SU-DHL-6 (cell line): ENCODE data around the gene METTL24.

Source experiments
- H2AFZ ChIP-seq: fragments of 200-600 bp; sonication (generic); 2 replicates; pipeline ENCODE4 v1.6.1; 2014; ENCODE audit warnings: low read depth, mild to moderate bottlenecking, moderate library complexity, mixed read lengths, antibody characterized with exemption, low read length; ENCODE audit not compliant: severe bottlenecking
- H3F3A ChIP-seq: fragments of 200-600 bp; shearing (Covaris generic); 2 replicates; pipeline ENCODE4 v1.6.0; 2016; ENCODE audit warnings: antibody characterized with exemption, mild to moderate bottlenecking; ENCODE audit not compliant: insufficient read depth
- H3K27ac ChIP-seq: fragments of 200-600 bp; sonication (generic); 2 replicates; pipeline ENCODE4 v1.5.1; 2016; ENCODE audit warnings: low read depth, mild to moderate bottlenecking, low read length, moderate library complexity, mixed read lengths
- H3K27me3 ChIP-seq: fragments of 200-600 bp; sonication (generic), shearing (Covaris generic); 2 replicates; pipeline ENCODE4 v1.6.0; 2014; ENCODE audit warnings: mild to moderate bottlenecking, low read length
- H3K36me3 ChIP-seq: fragments of 200-600 bp; sonication (generic); 2 replicates; pipeline ENCODE4 v1.6.1; 2014; ENCODE audit warnings: mild to moderate bottlenecking, low read length, mixed read lengths
- H3K4me2 ChIP-seq: fragments of 300-600, 200-600 bp; shearing (Covaris generic), sonication (generic); 2 replicates; pipeline ENCODE4 v1.6.0; 2014; ENCODE audit warnings: low read length, low read depth, mild to moderate bottlenecking; ENCODE audit not compliant: poor library complexity, severe bottlenecking
- H3K4me3 ChIP-seq: fragments of 200-600 bp; sonication (generic); 2 replicates; pipeline ENCODE4 v1.5.1; 2014; ENCODE audit warnings: antibody characterized with exemption, low read length, mild to moderate bottlenecking, mixed read lengths; ENCODE audit not compliant: insufficient read depth, poor library complexity, severe bottlenecking
- H3K79me2 ChIP-seq: fragments of 200-600 bp; sonication (generic); 2 replicates; pipeline ENCODE4 v1.6.1; 2014; ENCODE audit warnings: mild to moderate bottlenecking, low read length, moderate library complexity; ENCODE audit not compliant: insufficient read depth
- H3K9ac ChIP-seq: fragments of 200-600 bp; sonication (generic); 2 replicates; pipeline ENCODE4 v1.7.0; 2014; ENCODE audit warnings: mild to moderate bottlenecking, low read length
- H3K9me2 ChIP-seq: fragments of 200-600 bp; sonication (generic); replicated peaks from 2 replicates; pipeline ENCODE4 v1.6.1; 2014; ENCODE audit warnings: low read length; ENCODE audit not compliant: insufficient read depth
- H3K9me3 ChIP-seq: fragments of 200-600 bp; sonication (generic); 2 replicates; pipeline ENCODE4 v1.6.1; 2014; ENCODE audit warnings: low read length, mixed read lengths; ENCODE audit not compliant: insufficient read depth
- H4K20me1 ChIP-seq: fragments of 200-600 bp; sonication (generic); 2 replicates; pipeline ENCODE4 v1.6.1; 2014; ENCODE audit warnings: low read depth, mild to moderate bottlenecking, antibody characterized with exemption, low read length, moderate library complexity, mixed read lengths
- EZH2phosphoT487 ChIP-seq: fragments of 200-600 bp; sonication (generic), shearing (Covaris generic); conservative IDR thresholded peaks from 2 replicates; pipeline ENCODE4 v1.6.1; 2018; ENCODE audit warnings: mild to moderate bottlenecking, antibody characterized with exemption, low read length, moderate library complexity, mixed read lengths
- TF ChIP-seq, protein P1 (sequence below): fragments of 200-600 bp; sonication (generic); IDR thresholded peaks from one replicate; pipeline ENCODE4 v1.5.1; 2017; ENCODE audit warnings: antibody characterized with exemption, mild to moderate bottlenecking, low read length, moderate library complexity; ENCODE audit not compliant: insufficient read depth, poor library complexity, severe bottlenecking

Gene METTL24

DNA sequence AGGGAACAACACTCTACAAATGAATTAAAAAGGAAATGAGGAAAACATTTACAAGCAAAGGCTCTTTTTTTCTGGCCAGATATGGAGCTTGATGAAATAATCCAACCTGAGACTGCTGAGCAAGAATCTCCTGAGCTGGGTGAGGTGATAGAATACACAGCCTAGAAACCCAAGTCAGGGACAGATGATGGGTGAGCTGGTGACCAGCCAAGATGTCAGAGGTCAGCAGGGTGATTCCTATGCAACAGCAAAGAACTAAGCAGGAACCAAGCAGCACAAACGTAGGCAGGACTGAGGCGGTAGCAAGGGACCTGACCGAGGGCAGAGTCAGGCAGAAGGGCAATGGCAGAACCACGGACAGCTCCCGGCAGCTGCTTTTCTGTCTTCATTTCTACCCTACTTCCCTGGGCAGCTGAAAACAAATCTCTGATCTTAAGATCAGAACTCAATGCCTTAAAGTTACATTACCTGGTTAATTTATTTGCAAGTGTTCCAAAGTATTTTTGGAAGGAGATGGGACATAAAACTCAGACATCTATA lies 102.9 kb downstream of the METTL24 start:
- Histone ChIP-seq H3K79me2 (no peaks in the 10 kb centered on the region), H3K27me3 (no peaks in the 10 kb centered on the region), H3K9me2 (no peaks in the 10 kb centered on the region), H3K9me3 (no peaks in the 10 kb centered on the region), H3K4me3 (no peak overlapping the region), H3F3A (no peaks in the 10 kb centered on the region), H3K36me3 (no peaks in the 10 kb centered on the region), H3K9ac (no peak overlapping the region), H4K20me1 (no peaks in the 10 kb centered on the region), H2AFZ (no peak overlapping the region), H3K4me2 (no peak overlapping the region), H3K27ac (no peak overlapping the region)
- no peak for TF ChIP-seq EZH2phosphoT487
- TF ChIP-seq, protein P1, sequence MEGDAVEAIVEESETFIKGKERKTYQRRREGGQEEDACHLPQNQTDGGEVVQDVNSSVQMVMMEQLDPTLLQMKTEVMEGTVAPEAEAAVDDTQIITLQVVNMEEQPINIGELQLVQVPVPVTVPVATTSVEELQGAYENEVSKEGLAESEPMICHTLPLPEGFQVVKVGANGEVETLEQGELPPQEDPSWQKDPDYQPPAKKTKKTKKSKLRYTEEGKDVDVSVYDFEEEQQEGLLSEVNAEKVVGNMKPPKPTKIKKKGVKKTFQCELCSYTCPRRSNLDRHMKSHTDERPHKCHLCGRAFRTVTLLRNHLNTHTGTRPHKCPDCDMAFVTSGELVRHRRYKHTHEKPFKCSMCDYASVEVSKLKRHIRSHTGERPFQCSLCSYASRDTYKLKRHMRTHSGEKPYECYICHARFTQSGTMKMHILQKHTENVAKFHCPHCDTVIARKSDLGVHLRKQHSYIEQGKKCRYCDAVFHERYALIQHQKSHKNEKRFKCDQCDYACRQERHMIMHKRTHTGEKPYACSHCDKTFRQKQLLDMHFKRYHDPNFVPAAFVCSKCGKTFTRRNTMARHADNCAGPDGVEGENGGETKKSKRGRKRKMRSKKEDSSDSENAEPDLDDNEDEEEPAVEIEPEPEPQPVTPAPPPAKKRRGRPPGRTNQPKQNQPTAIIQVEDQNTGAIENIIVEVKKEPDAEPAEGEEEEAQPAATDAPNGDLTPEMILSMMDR: no peak

DNA sequence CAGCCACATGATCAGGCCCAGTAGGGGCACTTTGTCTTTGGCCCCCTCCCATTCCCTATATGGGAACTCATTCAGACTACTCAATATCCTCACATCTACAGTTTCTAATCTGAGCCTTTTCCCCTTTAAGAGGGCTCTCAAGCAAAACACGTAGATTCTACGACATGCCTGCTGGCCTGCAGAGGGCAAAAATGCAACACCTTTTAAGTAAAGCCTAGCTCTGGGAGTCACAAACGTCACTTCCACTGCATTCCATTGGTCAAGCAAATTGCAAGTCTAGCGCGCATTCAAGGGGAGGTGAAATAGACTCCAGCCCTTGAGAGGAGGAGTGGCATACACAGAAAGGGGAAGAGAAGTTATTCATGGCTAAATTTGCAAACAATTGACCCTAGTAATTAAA lies 107.3 kb downstream of the METTL24 start:
- no peaks in the 10 kb centered on the region for H4K20me1 ChIP-seq
- no peaks in the 10 kb centered on the region for H3K27me3 ChIP-seq
- H3K9me2 ChIP-seq: no peaks in the 10 kb centered on the region
- no peak overlapping the region for H3K4me3 ChIP-seq
- no peak for TF ChIP-seq EZH2phosphoT487
- H3K27ac ChIP-seq: no peak overlapping the region
- H3K9me3 ChIP-seq: no peaks in the 10 kb centered on the region
- H3K79me2 ChIP-seq: no peaks in the 10 kb centered on the region
- H2AFZ ChIP-seq: no peak overlapping the region
- no peaks in the 10 kb centered on the region for H3K36me3 ChIP-seq
- no peaks in the 10 kb centered on the region for H3F3A ChIP-seq
- H3K9ac ChIP-seq: no peak overlapping the region
- no peak overlapping the region for H3K4me2 ChIP-seq

DNA sequence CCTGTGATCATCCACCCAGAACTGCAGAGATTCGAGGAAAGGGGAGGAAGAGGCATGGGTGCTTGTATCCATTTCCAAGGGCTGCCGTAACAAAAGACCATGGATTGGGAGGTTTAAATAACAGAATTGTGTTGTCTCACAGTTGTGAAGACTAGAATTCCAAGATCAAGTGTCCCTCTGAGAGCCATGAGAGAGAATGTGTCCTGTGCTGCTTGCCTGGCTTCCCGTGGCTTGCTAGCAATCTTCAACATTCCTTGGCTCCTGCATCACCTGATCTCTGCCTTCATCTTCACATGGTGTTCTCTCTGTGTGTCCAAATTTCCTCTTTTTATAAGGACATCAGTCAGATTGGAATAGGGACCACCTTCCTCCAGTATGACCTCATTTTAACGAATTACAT lies 108.1 kb downstream of the METTL24 start:
- TF ChIP-seq EZH2phosphoT487: no peak

DNA sequence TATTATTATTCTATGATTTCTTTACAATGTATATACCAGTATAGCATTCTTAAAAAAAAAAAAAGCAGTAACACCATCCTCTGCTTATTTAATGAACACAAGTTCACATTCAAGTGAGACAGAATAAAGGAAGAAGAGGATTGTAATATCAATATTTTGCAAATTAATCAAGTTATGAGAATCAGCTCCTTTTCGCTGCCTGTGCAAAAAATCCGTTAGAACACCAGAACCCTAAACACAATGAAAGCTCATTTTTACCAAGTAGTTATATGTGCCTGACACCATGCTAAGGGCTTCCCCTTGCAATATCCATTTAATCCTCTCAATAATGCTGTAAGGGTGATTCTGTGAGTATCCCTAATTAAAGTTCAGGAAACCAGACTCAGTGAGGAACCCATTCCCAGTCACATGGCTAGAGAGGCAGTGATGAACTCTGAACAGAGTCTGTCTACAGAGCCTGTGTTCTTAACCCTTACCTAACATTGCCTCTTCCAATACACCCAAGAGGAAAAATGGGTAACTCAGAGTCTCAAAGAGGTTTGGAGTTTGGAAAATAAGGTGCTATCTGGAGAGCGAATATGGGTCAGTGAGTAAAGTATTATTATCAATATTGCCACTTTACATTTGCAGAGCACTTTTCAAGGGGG lies 111.1 kb downstream of the METTL24 start:
- Histone ChIP-seq H3K36me3 (no peaks in the 10 kb centered on the region), H3K4me2 (no peak overlapping the region), H3F3A (no peaks in the 10 kb centered on the region), H3K79me2 (no peaks in the 10 kb centered on the region), H2AFZ (no peak overlapping the region), H3K4me3 (no peak overlapping the region), H3K9me2 (no peaks in the 10 kb centered on the region), H3K9me3 (no peaks in the 10 kb centered on the region), H3K27ac (no peak overlapping the region), H4K20me1 (no peaks in the 10 kb centered on the region), H3K9ac (no peak overlapping the region), H3K27me3 (no peaks in the 10 kb centered on the region)
- no peak for TF ChIP-seq EZH2phosphoT487
- TF ChIP-seq, protein P1: no peak

More for the DNA sequence above, 108.1 kb downstream of the METTL24 start:
- Histone ChIP-seq H3K27me3 (no peaks in the 10 kb centered on the region), H3K9me3 (no peaks in the 10 kb centered on the region), H3K79me2 (no peaks in the 10 kb centered on the region), H3K4me3 (no peak overlapping the region), H3K4me2 (no peak overlapping the region), H3F3A (no peaks in the 10 kb centered on the region), H3K27ac (no peak overlapping the region), H2AFZ (no peak overlapping the region), H4K20me1 (no peaks in the 10 kb centered on the region), H3K36me3 (no peaks in the 10 kb centered on the region), H3K9me2 (no peaks in the 10 kb centered on the region), H3K9ac (no peak overlapping the region)
